GM23248 (cell line): ENCODE measurements around the gene FAM151A. TPM values are rescaled to one million over a fixed set of nuclear protein-coding genes. Genes with fewer than 3 reads are reported as not detected.

Source experiments
- DNase-seq: peaks from one replicate; pipeline ENCODE4 v3.0.0-alpha.2; 2015
- H2AFZ ChIP-seq: fragments of 200-600 bp; sonication (generic); 2 replicates; pipeline ENCODE4 v1.6.1; 2016; ENCODE audit warnings: antibody characterized with exemption
- H3F3A ChIP-seq: fragments of 200-600 bp; sonication (generic); 2 replicates; pipeline ENCODE4 v1.6.1; 2016; ENCODE audit warnings: mild to moderate bottlenecking, antibody characterized with exemption, mixed run types; ENCODE audit not compliant: insufficient read depth
- H3K27ac ChIP-seq: fragments of 200-600 bp; sonication (generic); 2 replicates; pipeline ENCODE4 v1.5.1; 2016; ENCODE audit warnings: mild to moderate bottlenecking
- H3K27me3 ChIP-seq: fragments of 200-600 bp; sonication (generic); replicated peaks from 2 replicates; pipeline ENCODE4 v1.6.1; 2016; ENCODE audit warnings: mild to moderate bottlenecking; ENCODE audit not compliant: insufficient read depth
- H3K36me3 ChIP-seq: fragments of 200-600 bp; sonication (generic); 2 replicates; pipeline ENCODE4 v1.6.1; 2016; ENCODE audit warnings: low read depth, mild to moderate bottlenecking
- H3K4me1 ChIP-seq: fragments of 200-600 bp; sonication (generic); 2 replicates; pipeline ENCODE4 v1.6.1; 2016; ENCODE audit warnings: mild to moderate bottlenecking; ENCODE audit not compliant: insufficient read depth
- H3K4me2 ChIP-seq: fragments of 200-600 bp; sonication (generic); one replicate; pipeline ENCODE4 v1.6.1; 2016; ENCODE audit warnings: mild to moderate bottlenecking; ENCODE audit not compliant: unreplicated experiment
- H3K4me3 ChIP-seq: fragments of 200-600 bp; sonication (generic); 2 replicates; pipeline ENCODE4 v1.5.1; 2016; ENCODE audit warnings: mild to moderate bottlenecking
- H3K79me2 ChIP-seq: fragments of 200-600 bp; sonication (generic); 2 replicates; pipeline ENCODE4 v1.6.1; 2016; ENCODE audit warnings: mild to moderate bottlenecking; ENCODE audit not compliant: insufficient read depth
- H3K9ac ChIP-seq: fragments of 200-600 bp; sonication (generic); 2 replicates; pipeline ENCODE4 v1.6.1; 2016; ENCODE audit warnings: mild to moderate bottlenecking
- H3K9me2 ChIP-seq: fragments of 200-600 bp; sonication (generic); 2 replicates; pipeline ENCODE4 v1.6.1; 2016; ENCODE audit warnings: mixed run types, mild to moderate bottlenecking, moderate library complexity; ENCODE audit not compliant: insufficient read depth
- H3K9me3 ChIP-seq: fragments of 200-600 bp; sonication (generic); one replicate; pipeline ENCODE4 v1.6.1; 2017; ENCODE audit warnings: low read depth
- H4K20me1 ChIP-seq: fragments of 200-600 bp; sonication (generic); 2 replicates; pipeline ENCODE4 v1.6.0; 2016; ENCODE audit not compliant: insufficient read depth
- EZH2 ChIP-seq: fragments of 200-600 bp; sonication (generic); IDR thresholded peaks from 2 replicates; pipeline ENCODE4 v1.6.1; 2018; ENCODE audit warnings: antibody characterized with exemption, mild to moderate bottlenecking; ENCODE audit not compliant: insufficient read depth, poor library complexity, severe bottlenecking
- EZH2phosphoT487 ChIP-seq: fragments of 200-600 bp; sonication (generic); IDR thresholded peaks from 2 replicates; pipeline ENCODE4 v1.6.1; 2018; ENCODE audit warnings: antibody characterized with exemption, moderate library complexity, mild to moderate bottlenecking, low read depth; ENCODE audit not compliant: insufficient read depth
- WGBS, 2 experiments: methylation state at CpG; one replicate each; pipeline ENCODE4 v1.1.6; 2015 to 2017; ENCODE audit warnings: low lambda C conversion rate in 2 of 2, low coverage in 1 of 2; ENCODE audit errors: missing lambda C conversion rate in 2 of 2; 5-methylcytosine and 5-hydroxymethylcytosine counted together
- in situ Hi-C: fragments of 300-500 bp; cut with MboI; formaldehyde crosslinking; loops from 2 replicates; pipeline ENCODE4 v1.15.0; 2020
- polyA plus RNA-seq: library from polyadenylated mRNA; unstranded; fragments of >200 nt; fragmentation: Nextera tagmentation; extraction: Ambion mirVana; gene quantifications from 2 replicates; pipeline ENCODE4 v1.2.1, GENCODE V29; 2016
- total RNA-seq: library from RNA; depleted of rRNA; stranded (reverse); fragments of >200 nt; shearing (Covaris generic); gene quantifications from 2 replicates; pipeline ENCODE4 v1.2.3, GENCODE V29; 2014

FAM151A gene
- total and polyA plus RNA-seq, 2 experiments from 2014 or later: 0.09 TPM; not detected in 1

DNA sequence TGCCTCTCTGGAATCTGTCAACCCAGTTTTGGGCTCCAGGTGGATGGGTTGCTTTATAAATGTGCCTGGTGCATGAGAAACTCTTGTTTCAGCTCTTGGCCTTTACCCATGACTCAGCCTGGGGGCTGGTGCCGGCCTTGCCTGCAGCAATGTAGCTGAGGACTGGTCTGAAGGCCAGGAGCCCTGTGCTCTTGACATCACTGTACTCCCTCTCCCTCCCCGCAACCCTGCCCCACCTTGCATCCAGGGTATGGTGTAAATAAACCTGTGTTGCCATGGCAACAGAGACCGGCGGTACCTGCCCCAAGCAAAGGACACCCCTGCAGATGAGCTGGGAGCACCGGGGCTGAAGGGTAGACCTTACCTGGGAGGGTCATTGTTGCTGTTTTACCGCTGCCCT is 13.3 kb downstream of the FAM151A start:
- no peaks in the 10 kb centered on the region for H3K9me3 ChIP-seq
- no peaks in the 10 kb centered on the region for H3K27me3 ChIP-seq
- TF ChIP-seq EZH2 (no peak), EZH2phosphoT487 (no peak)
- H3K27ac ChIP-seq: no peak overlapping the region
- no peaks in the 10 kb centered on the region for H4K20me1 ChIP-seq
- H3K4me1 ChIP-seq: no peaks in the 10 kb centered on the region
- peak; percentile 23 for DNase-seq
- in situ Hi-C loops: no loop called here
- no peaks in the 10 kb centered on the region for H3F3A ChIP-seq
- H3K4me3 ChIP-seq: no peak overlapping the region
- no peak overlapping the region for H3K4me2 ChIP-seq
- no peaks in the 10 kb centered on the region for H3K36me3 ChIP-seq
- no peak overlapping the region for H3K9ac ChIP-seq
- H3K79me2 ChIP-seq: no peaks in the 10 kb centered on the region
- 77 to 87% methylated on average over 6 of the region's 6 CpGs for WGBS, 2 experiments
- H3K9me2 ChIP-seq: no peaks in the 10 kb centered on the region
- H2AFZ ChIP-seq: no peak overlapping the region

DNA sequence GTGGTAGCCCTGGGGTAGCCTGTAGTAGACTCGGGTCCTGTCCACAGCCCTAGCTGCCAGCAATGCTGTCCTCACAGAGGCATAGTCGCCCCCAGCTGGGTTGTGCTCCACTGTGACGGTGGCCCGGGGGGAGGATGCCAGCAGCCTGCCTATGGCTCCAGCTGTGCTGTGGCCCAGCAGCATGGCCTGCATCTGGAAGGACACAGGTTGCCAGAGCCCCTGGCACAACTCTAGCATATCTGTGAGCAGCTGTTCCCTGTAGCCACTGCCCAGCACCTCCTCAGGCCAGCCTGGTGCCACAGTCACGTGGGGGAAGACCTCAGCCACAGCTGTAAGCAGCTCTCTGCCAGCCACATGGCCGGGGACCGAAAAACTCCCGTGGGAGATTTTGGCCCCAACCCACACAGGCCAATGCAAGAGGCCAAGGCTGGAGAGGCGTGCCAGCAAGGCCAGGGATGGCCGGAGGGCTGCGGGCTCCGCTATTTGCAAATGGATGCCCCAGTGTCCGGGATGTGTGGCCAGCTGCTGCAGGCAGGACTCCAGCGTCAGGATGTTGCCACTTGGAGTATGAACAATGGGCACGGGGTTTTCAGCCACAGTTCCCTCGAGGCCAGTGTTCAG is 13.9 kb downstream of the FAM151A start:
- TF ChIP-seq EZH2: no peak
- TF ChIP-seq EZH2phosphoT487: no peak
- no peak overlapping the region for H3K27ac ChIP-seq
- no peaks in the 10 kb centered on the region for H3K4me1 ChIP-seq
- no peak overlapping the region for H2AFZ ChIP-seq
- H3K9me3 ChIP-seq: no peaks in the 10 kb centered on the region
- H3K36me3 ChIP-seq: no peaks in the 10 kb centered on the region
- H3K27me3 ChIP-seq: no peaks in the 10 kb centered on the region
- H3F3A ChIP-seq: no peaks in the 10 kb centered on the region
- no peaks in the 10 kb centered on the region for H3K9me2 ChIP-seq
- no peak overlapping the region for H3K4me3 ChIP-seq
- 71 to 76% methylated on average over 16 of the region's 16 CpGs for WGBS, 2 experiments
- no peak overlapping the region for H3K4me2 ChIP-seq
- H3K79me2 ChIP-seq: no peaks in the 10 kb centered on the region
- no peak for DNase-seq
- in situ Hi-C loops: no loop called here
- no peak overlapping the region for H3K9ac ChIP-seq
- no peaks in the 10 kb centered on the region for H4K20me1 ChIP-seq

DNA sequence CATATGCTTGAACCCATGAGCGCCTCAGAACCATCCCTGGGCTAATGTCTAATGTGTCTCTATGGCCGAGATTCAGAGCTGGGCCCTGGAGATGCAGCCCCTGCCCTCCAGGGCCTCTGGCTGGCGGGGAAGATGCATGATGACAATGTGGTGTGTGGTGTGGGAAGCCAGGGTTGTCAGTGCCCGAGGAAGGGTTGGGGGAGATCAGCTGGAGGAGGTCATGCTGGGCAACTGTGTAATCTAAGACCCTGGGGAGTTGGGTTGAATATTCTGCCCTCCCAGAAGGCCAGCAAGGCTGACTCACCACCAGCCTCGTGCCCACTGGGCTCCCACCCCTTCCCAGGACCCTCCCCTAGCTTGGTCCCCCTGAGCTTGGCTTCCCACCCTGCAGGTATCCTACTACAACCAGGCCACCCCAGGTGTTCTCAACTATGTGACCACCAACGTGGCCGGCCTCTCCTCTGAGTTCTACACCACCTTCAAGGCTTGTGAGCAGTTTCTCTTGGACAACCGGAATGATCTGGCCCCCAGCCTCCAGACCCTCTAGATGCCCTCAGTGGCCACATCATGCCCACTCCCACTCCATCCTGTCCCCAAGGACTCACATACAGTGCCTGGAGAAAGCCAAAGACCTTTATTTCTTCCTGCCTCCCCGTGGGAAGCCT is 14.6 kb downstream of the FAM151A start:
- H3K27ac ChIP-seq: no peak overlapping the region
- no peak for DNase-seq
- TF ChIP-seq EZH2phosphoT487: no peak
- TF ChIP-seq EZH2: no peak
- no peak overlapping the region for H3K4me3 ChIP-seq
- 81 to 92% methylated on average over 8 to 9 of the region's 9 CpGs for WGBS, 2 experiments
- H3K9me2 ChIP-seq: no peaks in the 10 kb centered on the region
- no peaks in the 10 kb centered on the region for H3K79me2 ChIP-seq
- no peak overlapping the region for H3K4me2 ChIP-seq
- no peak overlapping the region for H3K9ac ChIP-seq
- H3F3A ChIP-seq: no peaks in the 10 kb centered on the region
- in situ Hi-C loops: no loop called here
- no peaks in the 10 kb centered on the region for H3K36me3 ChIP-seq
- H2AFZ ChIP-seq: no peak overlapping the region
- H3K27me3 ChIP-seq: no peaks in the 10 kb centered on the region
- H3K9me3 ChIP-seq: no peaks in the 10 kb centered on the region
- no peaks in the 10 kb centered on the region for H3K4me1 ChIP-seq
- no peaks in the 10 kb centered on the region for H4K20me1 ChIP-seq

DNA sequence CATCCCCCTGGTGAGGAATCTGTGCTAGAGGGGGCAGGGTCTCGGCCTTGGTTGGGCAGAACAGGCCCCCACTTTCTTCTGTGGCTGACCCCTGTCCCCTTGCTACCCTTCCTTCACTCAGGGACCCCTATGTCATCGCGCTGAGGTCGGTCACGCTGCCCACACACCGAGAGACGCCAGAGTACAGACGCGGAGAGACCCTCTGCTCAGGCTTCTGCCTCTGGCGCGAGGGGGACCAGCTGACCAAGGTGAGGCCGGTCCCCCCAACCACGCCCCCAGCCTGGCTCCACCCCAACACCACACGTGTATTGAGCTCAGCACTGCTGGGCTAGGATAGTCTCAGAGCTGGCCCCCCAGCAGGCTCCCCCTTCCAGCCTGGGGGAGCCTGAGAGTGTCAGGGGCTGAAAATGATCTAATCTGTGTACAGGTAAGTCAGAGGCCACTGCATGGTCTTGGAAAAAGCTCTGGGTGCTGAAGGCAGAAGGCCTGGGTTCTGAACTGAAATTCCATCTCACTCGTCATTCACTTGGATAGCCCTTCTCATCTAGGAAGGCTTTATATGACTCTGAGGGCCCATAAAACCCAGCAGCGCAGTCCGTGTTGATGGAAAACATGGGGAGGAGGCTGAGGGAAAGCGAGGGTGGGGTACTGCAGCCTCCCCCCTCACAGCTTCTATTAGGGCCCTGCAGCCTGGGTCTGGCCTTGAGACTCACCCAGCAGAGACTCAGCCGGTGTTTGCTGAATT is 15.3 kb downstream of the FAM151A start:
- H3K9me3 ChIP-seq: no peaks in the 10 kb centered on the region
- no peak overlapping the region for H2AFZ ChIP-seq
- no peaks in the 10 kb centered on the region for H3K27me3 ChIP-seq
- no peaks in the 10 kb centered on the region for H3F3A ChIP-seq
- no peak overlapping the region for H3K4me3 ChIP-seq
- no peaks in the 10 kb centered on the region for H4K20me1 ChIP-seq
- 85% methylated on average over 11 to 19 of the region's 19 CpGs for WGBS, 2 experiments
- H3K79me2 ChIP-seq: no peaks in the 10 kb centered on the region
- H3K4me1 ChIP-seq: no peaks in the 10 kb centered on the region
- H3K36me3 ChIP-seq: no peaks in the 10 kb centered on the region
- in situ Hi-C loops: no loop called here
- no peak for TF ChIP-seq EZH2phosphoT487
- TF ChIP-seq EZH2: no peak
- no peak overlapping the region for H3K4me2 ChIP-seq
- DNase-seq: no peak
- H3K9ac ChIP-seq: no peak overlapping the region
- no peak overlapping the region for H3K27ac ChIP-seq
- no peaks in the 10 kb centered on the region for H3K9me2 ChIP-seq
